K562 (cell line): Measurements from ENCODE around the gene AKAP6.

Experiments
- POLR2A ChIP-seq: fragments of 450-650 bp; conservative IDR thresholded peaks from 2 replicates; pipeline ENCODE4 v1.6.1; 2016
- RAD21 ChIP-seq, 2 experiments: fragments of 250-450 bp in 1 of 2; fragments of 450-650 bp in 1 of 2; sonication (Bioruptor Pico) in 1 of 2; formaldehyde crosslinking in 1 of 2; IDR thresholded peaks in 1 of 2; conservative IDR thresholded peaks in 1 of 2; 2 replicates each; pipeline versions ENCODE4 v1.4.0 to v1.8.0; 2020 to 2022; ENCODE audit warnings: mild to moderate bottlenecking in 2 of 2, moderate library complexity in 1 of 2
- ZNF217 ChIP-seq: sonication (generic); formaldehyde crosslinking; IDR thresholded peaks from 2 replicates; pipeline ENCODE4 v1.8.0; 2022; ENCODE audit warnings: mild to moderate bottlenecking, missing genetic modification reagents
- TF ChIP-seq, protein P1 (sequence below): fragments of 250-450 bp; sonication (Bioruptor Pico); IDR thresholded peaks from 2 replicates; pipeline ENCODE4 v1.4.0; 2020; ENCODE audit warnings: mild to moderate bottlenecking

DNA sequence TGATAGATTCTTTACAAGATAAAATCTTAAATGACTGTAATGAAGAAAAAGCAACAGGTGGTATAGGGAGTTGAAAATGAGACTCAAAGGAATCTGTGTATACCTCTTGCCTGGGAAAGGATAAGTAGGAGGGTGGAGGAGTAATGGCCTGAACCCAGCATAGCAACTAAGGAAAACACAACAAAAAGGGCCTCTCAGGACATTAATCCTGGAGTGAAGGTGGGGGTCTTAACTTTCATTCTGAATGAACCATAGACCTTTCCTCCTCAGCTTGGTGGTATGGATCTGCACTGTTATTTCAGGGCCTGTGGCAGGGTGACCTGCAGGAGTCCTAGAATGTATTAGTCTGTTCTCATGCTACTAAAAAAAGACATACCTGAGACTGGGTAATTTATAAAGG lies 185.6 kb downstream of the AKAP6 start:
- TF ChIP-seq POLR2A (no peak), RAD21 (CRISPR knock-in tag; conservative IDR thresholded peaks at IDR 0.05 in 1 of 2, IDR thresholded peaks at IDR 0.05 in 1 of 2) (no peak), ZNF217 (CRISPR knock-in tag) (no peak)
- TF ChIP-seq, protein P1, sequence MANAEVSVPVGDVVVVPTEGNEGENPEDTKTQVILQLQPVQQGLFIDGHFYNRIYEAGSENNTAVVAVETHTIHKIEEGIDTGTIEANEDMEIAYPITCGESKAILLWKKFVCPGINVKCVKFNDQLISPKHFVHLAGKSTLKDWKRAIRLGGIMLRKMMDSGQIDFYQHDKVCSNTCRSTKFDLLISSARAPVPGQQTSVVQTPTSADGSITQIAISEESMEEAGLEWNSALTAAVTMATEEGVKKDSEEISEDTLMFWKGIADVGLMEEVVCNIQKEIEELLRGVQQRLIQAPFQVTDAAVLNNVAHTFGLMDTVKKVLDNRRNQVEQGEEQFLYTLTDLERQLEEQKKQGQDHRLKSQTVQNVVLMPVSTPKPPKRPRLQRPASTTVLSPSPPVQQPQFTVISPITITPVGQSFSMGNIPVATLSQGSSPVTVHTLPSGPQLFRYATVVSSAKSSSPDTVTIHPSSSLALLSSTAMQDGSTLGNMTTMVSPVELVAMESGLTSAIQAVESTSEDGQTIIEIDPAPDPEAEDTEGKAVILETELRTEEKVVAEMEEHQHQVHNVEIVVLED (CRISPR knock-in tag) = no peak
